SK-N-MC (cell line): ENCODE data around the gene NFIB.

Source experiments
- EZH2 ChIP-seq: fragments of 200-600 bp; sonication (generic); IDR thresholded peaks from one replicate; pipeline ENCODE4 v1.6.1; 2017; ENCODE audit warnings: antibody characterized with exemption
- FOXP2 ChIP-seq: optimal IDR thresholded peaks from 2 replicates; pipeline ENCODE3; 2011; ENCODE audit warnings: mild to moderate bottlenecking, moderate library complexity; ENCODE audit not compliant: insufficient read depth; ENCODE audit errors: extremely low read length, control extremely low read depth
- POLR2AphosphoS5 ChIP-seq: IDR thresholded peaks from 2 replicates; pipeline ENCODE4 v1.6.1; 2012; ENCODE audit warnings: mild to moderate bottlenecking, low read depth, low read length, borderline replicate concordance

DNA sequence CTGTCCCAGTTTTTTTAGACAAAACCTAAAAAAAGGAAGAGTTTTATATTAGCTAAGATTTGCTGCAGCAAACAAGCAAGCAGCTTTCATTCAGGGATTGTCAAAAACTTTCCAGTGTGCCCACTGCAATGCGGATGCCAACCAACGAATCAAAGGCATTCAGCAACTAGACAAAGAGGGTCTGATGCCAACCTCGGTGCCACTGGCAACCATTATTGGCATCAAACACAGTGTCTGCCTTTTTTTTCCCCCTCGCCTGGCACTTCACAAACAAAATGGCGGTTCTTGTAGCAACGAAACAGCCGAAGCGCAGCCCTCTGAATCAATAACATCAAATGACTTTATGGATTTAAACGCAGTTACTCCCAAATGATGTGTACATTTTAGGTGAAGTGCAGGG is 10.4 kb downstream of the NFIB start:
- no peak for TF ChIP-seq POLR2AphosphoS5
- TF ChIP-seq EZH2, result no peak
- no peak for TF ChIP-seq FOXP2
